Epithelial cell of proximal tubule (primary cell): ENCODE data around the gene TENT4B. TPM values are rescaled to one million over a fixed set of nuclear protein-coding genes. Genes with fewer than 3 reads are reported as not detected.
A peak's percentile ranks its signal among the peaks of the same experiment; 100 is the strongest.

Source experiments
- DNase-seq: peaks from one replicate; pipeline ENCODE4 v3.0.0-alpha.2; 2011; ENCODE audit warnings: low read depth
- H3K4me3 ChIP-seq: 2 replicates; pipeline ENCODE4 v1.5.1; 2011; ENCODE audit warnings: low read depth, mild to moderate bottlenecking, low read length
- total RNA-seq: library from RNA; depleted of rRNA; stranded (reverse); fragments of >200 nt; gene quantifications from 2 replicates; pipeline ENCODE4 v1.2.3, GENCODE V29; 2015
- TF ChIP-seq, protein P1 (sequence below): conservative IDR thresholded peaks from 2 replicates; pipeline ENCODE4 v1.5.1; 2012; ENCODE audit warnings: low read depth, mild to moderate bottlenecking, low read length

TENT4B gene
- total RNA-seq, 1 donor from 2014 or later: 9.4 TPM

DNA sequence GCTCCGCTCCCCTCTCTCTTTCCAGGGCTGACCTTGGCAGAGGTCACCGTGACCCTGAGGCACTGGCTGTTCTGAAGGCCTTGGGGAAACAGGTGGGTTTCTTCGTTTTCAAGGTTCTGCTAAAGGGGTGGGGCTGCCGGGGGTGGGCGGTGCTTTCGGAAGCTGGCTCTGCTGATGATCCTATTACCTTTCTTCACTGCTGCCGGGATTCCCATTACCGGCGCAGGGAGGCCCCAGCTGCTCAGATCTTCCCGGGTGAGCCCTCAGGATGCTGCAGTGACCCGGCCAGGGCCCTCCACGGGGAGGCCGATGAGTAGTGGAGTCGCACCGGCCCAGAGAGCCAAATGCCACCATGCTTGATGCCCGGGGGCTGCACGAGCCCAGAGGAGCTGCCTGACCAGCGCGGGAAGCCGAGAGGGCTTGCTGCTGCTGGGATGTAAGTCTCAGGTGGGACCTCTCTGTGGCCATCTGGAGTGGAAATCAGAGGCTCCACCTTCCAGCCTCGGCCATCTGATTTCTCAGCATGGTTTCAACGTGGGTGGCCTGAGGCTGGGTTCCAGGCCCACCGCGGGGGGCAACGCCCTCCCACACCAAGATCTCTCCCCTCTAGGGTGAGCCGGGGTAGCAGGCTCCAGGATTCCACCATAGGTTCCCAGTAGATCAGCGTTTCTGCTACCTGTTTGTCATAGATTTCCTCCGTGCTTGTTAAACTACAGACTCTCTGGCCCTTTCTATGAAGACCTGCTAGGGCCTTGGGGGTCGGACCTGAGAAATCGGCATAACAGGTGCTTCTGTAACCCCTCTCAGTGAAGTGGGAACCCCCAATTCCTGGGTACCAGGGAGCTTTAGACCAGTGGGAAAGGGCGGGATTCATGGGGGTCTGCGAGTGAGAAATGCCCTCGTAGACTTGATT is 91.7 kb downstream of the TENT4B start:
- DNase-seq: no peak
- peak overlapping the region; percentile 68 for H3K4me3 ChIP-seq
- TF ChIP-seq, protein P1, sequence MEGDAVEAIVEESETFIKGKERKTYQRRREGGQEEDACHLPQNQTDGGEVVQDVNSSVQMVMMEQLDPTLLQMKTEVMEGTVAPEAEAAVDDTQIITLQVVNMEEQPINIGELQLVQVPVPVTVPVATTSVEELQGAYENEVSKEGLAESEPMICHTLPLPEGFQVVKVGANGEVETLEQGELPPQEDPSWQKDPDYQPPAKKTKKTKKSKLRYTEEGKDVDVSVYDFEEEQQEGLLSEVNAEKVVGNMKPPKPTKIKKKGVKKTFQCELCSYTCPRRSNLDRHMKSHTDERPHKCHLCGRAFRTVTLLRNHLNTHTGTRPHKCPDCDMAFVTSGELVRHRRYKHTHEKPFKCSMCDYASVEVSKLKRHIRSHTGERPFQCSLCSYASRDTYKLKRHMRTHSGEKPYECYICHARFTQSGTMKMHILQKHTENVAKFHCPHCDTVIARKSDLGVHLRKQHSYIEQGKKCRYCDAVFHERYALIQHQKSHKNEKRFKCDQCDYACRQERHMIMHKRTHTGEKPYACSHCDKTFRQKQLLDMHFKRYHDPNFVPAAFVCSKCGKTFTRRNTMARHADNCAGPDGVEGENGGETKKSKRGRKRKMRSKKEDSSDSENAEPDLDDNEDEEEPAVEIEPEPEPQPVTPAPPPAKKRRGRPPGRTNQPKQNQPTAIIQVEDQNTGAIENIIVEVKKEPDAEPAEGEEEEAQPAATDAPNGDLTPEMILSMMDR: no peak

DNA sequence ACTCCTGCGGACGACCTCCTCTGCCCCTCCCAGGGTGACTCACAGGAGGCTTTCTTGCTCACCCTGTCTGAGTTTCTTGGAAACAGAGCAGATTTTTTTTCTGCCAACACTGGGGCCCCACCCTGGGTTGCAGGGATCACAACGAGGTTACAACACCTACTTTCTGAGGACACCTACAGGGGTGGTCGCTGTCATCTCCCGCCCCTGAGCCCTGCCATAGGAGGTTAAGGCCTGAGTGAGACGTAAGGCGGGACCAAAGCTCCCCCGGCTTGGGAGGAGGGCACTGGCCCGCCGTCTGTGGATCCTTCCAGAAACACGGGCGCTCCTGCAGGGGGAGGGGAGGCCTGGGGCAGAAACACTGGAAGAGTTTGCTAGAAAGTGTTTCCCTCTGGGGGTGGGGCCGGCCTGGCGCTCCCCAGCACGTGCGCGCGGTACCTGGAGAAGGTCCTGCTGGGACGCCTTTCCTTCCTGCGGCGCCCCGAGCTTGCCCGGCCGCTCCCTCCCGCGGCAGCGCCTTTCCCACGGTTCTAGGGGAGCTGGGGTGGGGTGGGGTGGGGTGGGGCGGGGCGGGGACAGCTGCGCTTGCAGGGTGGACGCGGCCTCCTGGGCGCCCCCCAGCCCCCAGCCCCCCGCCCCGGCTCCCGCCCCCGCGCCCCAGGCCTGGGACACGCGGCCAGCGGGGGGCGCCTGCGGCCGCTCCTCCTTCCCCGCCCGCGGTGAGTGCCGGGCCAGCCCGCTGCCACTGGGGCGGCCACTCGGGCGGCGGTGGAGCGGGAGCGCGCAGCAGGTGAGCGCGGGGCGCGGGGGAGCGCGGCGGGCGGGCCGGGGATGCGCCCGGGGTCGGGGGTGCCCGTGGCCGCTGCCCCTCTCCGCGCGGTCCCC is 92.6 kb downstream of the TENT4B start:
- no peak for DNase-seq
- TF ChIP-seq, protein P1: no peak
- peak overlapping the region; percentile 69 for H3K4me3 ChIP-seq

DNA sequence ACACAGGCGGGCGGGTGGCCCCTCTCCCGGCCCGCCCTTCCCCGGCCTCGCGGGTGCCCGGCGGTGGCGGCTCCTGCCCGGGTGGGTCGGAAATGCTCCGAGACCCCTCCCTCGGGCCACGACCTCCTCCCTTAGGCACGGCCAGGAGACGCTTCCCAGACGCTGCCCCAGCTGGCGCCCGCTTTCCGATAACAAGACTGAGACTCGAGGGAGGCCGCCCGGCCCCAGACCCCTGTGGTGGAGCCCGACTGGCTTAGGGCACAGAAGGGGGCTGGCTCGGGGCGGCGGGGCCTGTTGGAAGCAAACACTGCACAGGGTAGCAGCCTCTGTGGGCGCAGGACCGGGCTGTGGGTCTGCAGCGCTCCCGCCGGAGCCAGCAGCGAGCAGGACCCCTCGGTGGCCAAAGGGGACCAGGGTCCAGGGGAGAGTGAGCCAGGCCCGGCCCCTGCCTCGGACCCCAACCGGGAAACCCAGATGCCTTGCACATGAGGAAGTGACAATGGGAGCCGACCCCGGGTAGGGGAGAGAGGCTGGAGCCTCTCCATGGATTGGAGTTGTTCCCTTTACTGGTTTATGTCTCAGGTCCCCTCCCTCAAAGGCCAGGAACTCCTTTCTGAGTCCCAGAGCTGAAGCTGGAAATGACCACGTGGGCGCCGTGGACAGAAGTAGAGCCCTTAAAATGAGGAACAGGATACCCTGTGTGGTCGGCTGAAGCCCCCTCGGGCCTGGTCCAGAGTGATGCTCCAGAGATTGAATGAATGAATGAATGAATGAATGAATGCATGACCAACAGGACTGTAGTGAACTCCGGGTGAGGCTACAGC is 93.4 kb downstream of the TENT4B start:
- no peak for DNase-seq
- peak overlapping the region; percentile 69 for H3K4me3 ChIP-seq
- TF ChIP-seq, protein P1: no peak

DNA sequence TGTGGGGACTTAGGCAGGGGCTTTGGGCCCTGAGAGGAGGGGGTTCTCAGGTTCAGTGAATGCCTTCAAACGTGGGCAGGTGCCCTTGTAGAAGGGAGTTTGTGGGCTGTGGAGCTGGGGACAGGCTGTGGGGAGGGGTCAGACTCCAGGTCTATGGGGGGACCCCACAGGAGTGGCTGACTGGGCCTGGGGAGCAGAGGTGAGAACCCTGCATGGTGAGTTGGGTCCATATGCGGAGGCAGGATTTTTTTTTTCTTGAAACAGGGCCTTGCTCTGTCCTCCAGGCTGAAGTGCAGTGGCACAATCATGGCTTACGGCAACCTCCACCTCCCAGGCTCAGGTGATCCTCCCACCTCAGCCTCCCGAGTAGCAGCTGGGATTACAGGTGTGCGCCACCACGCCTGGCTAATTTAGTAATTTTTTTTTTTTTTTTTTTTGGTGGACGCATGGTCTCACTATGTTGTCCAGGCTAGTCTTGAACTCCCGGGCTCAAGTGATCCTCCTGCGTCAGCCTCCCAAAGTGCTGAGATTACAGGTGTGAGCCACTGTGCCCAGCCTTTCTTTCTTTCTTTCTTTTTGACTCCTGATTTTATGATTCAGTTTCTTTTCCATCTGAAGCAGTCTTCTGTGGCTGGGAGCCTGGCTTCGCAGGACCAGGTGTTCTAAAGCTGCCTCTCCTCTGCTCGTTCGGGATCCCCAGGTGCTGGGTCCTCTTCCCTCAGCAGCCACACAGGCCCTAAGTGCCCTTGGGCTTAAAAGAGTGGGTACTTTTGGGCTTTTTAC is 94.2 kb downstream of the TENT4B start:
- TF ChIP-seq, protein P1: no peak
- no peak overlapping the region for H3K4me3 ChIP-seq

DNA sequence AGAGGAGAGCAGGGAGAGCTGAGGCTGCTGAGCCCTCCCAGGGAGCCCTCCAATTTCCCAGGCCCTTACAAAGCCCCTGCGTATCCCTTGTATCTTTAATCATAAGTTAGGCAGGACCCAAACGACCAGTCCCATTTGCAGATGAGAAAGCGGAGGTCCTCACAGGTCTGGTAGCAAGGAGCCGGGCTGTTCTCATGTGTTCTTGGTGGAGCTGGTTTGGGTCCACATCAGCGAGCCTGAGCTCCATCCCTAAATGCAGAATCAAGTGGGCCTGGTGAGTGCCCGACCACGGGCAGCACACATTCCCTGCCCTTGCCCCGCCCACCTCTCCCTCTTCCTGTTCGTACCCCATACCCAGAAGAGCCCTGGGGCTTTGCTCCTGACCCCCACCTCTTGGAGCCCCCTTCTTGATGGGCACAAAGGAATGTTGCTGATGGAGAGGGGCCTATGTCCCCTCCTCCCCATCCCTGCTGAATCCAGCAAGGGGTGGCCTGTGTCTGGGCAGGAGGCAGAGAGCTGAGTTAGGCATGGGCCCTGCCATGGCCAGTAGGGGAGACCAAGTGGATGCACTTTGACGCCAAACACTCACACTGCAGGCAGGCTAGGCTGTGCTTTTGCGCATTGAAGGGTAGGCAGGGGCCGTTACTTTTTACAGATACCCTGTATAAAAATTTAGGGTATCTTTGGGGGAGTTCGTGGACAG is 95.0 kb downstream of the TENT4B start:
- TF ChIP-seq, protein P1: no peak
- no peak for DNase-seq

More for the DNA sequence above, 94.2 kb downstream of the TENT4B start:
- no peak for DNase-seq

More for the DNA sequence above, 95.0 kb downstream of the TENT4B start:
- no peak overlapping the region for H3K4me3 ChIP-seq
